Renal pelvis (tissue), 4 donors: ENCODE results near the gene MSX2. TPM values are rescaled to one million over a fixed set of nuclear protein-coding genes. Genes with fewer than 3 reads are reported as not detected.

Source experiments
- DNase-seq: peaks from one replicate; pipeline ENCODE4 v3.0.0-alpha.2; 2013
- polyA plus RNA-seq, 3 donors: library from polyadenylated mRNA; unstranded; fragments of 120-200 nt; gene quantifications; one replicate each; pipeline ENCODE4 v1.2.1, GENCODE V29; 2013; ENCODE audit not compliant: insufficient read length in 3 of 3

MSX2 gene
- polyA plus RNA-seq, 3 donors: 0.49 to 1.2 (median 0.82) TPM

DNA sequence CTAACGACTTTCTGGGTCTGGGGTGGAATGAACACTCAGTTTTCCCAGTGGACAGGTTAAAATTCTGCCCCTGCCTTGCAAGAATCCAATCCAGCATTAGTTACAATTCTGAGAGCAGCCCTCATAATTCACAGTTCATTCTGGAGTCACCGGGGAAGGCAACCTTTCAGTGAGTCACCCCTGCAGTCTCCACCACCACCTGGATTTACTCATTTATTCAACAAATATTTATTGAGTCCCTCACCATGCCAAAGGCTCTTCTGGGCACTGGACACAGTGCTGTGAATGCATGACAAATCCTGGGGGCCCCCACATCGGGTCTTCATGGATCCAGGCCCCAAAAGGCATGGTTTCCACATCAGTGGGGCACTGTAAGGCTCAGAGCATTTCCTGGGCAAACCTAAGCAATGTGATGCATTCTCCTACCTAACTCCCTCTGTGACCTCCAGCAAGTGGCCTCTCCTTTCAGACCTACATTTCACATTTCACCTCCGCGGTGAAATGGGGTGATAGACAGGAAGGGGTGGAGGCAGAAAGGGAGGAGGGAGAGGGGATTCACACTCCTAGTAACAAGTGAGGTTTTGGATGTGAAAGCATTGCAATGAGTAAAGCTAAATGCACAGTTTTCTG lies 6.4 kb upstream of the MSX2 start:
- no peak for DNase-seq

DNA sequence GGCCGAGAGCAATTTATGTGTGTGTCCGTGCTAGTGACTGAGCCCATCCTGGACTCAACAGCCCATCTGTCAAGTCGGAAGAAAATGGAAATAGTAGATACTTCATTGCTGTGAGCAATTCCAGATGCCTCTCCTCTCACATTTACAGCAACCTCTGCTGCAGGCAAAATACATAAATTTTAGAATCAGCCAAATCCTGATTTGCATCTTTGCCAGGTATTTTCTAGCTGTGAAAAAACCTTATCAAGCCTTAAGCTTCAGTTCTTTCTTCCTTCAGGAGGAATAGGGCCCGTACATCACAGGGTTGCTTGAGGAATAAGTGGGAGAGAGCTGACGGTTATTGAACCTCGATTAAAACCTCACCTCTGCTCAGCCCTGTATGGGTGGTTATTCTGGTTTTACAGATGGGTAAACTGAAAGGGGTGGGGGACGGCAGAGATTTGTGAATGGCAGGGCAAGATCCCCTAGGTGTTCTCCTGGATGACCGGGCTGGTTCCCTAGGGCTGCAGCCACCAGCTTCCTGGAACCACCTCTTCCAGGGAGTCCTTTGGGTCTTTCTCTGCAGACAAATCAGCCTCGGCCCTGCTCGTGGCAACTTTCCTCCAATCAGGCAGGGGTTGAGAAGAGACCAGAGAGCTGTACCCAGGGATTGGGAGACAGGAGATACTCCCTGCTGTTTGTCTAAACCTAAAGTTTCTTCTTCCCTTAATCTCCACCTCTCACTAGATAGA lies 5.3 kb upstream of the MSX2 start:
- DNase-seq: no peak

DNA sequence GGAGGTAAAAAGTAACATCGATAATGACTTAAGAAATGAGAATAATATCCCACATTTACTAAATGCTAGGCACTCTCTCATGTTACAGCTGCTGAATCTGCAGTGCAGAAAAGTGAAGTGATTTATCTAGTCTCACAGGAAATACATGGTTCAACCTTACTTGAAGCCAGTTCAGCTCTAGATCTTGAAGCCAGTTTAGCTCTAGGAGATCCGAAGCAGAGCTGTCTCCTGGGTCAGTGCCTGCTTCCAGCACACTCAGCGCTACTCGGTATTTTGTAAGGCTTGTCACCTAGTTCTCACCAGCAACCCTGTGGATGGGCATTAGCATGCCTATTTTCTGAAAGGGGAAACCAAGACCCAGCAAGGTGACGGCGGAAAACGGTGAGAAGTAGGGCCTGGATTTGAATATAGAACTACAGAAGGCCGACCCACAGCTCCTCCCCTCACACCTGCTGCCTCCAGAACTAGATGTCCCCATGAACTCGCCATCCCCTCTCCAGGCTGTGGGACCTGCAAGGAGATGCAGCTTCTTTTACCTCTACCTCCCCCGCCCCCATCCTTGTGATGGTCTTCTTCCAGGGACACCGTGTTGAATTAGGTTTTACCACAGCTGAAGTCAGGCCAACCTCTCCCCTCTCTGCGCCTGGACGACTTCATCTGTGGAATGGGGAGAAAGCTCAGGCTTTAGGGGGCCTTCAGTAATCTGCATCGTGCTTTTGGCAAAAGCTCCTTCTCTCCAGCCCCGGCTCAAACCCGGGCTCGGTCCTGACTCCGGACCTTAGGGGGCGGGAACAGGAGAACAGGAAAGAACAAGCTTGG lies 4.4 kb upstream of the MSX2 start:
- DNase-seq: no peak

DNA sequence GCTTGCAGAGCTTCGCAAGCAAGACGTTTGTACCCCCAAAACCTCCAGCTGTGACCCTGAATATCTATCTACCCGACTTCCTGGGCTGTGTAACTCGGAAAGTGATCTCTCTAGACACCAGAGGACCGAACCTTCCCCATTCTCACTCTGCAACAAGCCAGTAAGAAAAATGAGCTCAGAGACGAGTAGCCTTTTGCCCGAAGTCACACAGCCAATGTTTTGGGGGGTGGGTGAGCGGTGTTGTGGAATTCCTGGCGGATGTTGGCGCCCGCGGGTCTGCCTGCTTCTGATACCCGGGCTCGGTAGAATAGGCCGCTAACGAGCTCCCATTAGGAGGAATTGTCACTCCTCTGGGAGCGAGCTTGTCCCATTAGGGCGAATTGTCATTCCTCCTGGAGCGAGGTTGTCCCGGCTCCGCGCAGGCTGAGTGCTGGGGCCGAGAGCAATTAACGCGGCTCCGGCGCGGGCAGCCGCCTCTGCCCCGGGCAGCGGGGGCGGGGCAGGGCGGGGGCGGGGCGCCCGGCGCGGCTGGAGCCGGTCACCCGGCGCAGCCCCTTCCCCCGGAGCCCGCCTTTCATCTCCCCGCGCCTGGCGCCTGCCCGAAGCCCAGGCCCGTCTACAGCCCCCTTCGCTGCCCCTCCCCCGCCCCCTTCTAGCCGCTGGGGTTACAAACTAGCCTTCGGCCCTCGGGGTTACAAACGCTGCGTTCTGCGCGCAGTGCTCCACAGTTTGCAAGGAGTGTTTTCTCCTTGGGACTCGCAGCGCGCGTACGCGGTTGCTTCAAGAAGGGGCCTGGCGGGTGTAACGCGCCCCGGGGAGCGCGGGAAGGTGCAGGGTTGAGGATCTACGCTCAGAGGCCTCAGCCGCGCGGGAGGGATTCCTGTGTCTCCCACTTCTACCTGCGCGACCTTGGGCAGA lies 3.5 kb upstream of the MSX2 start:
- no peak for DNase-seq

DNA sequence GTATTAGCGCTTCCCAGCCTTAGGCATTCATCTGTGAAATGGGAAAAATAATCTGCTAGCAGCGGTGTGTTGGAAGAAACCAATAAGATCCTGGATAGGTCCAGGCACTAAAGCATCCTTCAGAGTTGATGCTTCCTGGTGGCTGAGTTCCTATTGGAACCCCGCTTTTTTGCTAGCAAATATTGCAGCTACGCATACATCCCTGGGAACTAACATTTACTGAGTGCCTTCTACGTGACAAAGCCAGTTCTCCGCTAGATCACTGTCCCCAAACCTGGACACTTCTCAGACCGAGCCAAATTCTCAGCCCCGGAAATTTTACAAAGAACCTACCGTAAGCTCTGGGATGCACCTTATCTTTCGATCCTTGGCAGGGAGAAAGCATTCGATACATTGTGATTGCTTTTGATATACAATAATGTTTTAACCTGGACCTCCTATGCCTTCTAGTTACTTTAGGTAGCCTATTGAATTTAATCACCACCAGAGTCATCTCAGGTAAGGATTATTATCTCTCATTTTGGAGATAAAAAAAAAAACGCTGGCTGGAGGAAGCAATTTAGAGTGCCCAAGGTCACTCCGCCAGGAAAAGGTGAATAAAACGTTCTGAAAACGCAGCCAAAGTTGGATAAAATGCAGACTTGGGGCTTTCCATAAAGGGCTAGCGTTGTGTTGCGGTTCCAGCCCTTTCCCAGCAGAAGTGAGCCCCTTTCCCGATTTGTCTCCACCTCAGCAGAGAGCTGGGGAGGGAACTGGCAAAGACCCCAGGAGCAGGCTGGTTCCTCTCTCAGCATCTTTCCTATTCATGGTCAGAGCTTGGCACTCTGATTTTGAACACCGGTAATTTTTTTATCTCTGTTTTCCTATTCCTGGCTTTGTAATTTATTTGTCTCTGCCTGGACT lies 2.6 kb upstream of the MSX2 start:
- DNase-seq: no peak

DNA sequence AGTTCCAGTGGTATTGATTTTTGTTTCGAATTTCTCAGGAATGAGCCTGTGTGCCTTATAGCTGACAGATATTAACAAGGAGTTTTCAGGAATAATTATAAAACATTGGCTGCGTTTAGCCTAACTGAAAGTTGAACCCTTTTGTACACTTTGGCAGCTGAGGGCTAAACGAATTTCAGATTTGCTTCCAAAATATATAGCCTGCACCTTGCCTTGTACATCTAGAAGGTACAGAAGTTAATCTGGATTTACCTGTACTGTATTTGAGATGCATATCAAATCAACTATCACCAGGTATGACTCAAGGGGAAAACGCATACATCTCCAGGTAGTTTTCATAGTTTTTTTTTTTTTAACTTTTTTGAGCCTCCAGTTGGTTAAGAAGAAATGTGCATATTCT lies 1.9 kb upstream of the MSX2 start:
- no peak for DNase-seq

DNA sequence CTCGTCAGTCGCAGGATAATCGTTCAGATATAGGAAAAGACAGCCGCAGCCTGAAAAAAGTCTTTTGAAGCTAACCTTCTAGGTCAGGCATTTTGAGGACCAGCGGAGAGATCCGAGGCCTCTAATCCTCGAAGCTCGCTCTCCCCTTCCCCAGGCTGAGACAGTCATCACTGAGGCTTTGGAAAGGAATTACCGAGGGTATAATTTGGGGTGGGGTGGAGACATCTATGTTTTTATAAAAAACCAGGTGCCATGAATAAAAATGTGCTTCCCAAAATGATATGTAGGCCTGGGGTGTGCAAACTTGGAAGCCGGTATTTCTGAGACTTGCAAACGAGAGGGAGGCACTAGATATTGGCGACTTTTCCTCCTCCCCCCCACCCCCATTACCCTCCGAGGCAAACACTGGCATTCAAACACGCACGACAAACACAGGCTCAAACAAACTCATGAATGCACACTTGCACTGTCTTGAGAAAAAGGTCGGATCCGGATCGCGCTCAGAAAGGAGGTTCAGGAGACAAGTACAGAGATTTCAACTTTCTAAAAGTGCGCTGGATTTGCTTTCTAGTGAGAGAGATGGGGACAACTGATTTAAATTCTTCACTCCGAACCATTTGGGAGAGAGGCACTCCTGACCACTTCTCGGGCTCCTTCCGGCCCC lies 935 bp upstream of the MSX2 start:
- DNase-seq: no peak

DNA sequence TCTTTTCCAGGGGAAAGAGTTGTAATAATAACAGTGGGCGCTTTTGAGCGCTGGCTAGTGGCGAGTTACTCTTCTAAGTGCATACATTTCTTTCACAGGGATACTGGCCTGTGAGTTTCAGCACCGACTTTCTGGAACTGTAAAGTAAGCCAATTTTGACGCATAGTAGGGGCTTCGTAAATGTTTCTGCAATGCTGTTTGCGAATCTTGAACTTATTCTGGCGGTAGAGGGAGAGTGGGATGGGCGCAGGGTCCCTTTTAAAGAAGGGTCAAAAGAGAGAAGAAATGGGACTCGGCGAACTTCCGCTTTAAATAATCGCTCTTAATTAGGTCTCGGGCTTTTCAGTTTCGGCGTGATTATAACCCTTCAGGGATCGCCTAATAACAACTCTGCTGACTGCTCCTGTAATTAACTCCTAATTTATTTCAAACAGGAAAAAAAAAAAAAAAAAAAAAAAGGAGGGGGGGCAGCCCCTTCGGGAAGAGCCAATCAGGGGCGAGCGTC lies 351 bp upstream of the MSX2 start:
- no peak for DNase-seq

DNA sequence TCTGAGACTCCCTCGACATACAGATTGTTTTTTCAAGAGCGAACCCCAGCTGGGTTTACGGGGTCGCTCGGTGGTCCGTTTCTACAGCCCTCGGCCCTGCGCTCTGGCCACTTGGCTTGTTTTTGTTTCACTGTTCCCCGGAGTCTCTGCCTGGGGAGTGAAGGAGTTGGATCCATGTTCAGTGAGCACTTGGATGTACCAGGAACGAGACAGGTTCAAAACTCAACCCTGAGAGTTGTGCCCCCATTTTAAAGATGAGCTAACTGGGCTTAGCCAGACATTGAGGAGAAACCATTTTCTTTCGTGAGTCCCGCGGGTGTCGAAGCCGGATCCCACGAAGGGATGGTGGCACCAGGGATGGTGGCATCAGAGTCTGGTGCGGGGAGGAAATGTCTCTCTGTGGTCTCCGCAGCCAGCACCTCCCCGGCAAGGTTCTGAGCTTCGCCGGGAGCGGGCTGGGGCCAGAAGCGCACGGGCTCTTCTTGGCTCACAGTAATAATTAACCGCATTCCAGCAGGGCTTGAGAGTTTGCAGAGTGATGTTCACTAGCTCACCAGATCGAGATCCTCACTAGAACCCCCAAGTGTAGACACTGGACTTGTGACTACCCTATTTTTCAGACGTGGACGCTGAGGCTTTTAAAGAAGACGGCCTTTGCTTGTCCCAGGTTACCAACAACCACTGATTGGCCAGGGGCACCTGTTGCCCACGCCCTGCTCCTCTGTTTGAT lies 1.0 kb downstream of the MSX2 start:
- DNase-seq: no peak

DNA sequence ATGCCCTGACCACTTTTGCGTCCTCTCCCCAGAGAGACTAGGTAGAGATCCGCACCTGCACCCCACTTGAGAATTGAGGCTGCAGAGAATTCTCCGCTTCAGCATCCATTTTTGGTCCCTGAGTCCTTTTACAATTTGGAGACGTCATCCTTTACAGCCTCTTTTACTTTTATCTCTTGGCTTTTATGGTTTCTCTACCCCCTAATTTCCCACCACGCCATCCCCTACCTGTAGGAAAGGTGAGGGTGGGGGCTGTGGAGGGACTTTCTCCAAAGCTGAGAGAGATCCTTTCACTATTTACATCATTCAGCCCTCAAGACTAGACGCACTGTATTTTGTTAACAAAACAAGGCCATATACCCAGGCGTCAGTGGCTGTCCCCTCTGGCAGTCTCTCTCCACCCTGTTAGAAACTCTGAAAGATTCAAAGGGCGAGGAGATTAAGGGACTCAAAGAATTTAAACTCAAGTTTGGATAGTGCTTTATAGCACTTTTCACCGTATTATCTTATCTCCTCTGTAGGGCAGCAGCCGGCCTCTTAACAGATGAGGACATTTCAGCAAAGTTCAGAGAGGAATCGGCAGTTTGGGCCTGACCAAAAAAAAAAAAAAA lies 1.7 kb downstream of the MSX2 start:
- DNase-seq: no peak

DNA sequence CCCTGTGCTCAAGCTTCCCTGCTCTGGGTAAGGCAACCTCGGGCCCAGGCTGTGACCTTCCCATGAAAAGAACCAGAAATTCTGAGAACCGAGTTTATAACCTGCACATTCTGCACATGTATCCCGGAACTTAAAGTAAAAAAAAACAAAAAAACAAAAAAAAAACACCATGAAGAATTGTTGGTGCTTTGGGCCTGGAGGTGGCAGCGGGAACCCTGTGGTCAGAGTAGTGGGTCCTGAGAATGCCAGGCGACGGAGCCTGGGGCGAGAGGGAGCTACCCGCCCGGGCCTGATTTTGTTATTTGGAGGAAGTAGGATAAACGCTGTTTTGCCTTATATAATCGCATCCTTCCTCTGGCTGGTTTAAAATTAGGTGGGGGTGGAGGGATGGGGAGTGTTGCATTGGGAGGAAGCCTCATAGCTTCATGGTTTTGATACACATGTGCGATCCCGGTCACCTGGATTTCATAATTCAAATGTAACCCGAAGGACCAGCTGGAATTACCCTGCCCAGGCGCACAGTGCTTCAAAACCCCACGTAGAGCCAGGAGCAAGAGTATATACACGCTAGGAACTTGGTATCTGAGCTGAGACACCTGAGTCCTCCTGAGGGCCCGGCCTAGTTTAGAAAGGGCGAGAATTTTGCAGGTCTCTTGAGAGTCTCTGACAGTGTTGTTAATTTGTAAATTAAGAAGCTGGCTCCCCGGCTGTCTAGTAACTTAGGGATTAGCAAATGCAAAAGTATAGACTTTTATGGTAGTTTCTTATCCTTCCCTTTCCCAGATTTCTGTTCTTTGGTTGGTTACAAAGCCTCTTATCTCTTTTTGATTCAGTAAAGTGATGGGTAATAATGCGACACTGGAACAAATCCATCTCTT lies 2.8 kb downstream of the MSX2 start:
- no peak for DNase-seq

DNA sequence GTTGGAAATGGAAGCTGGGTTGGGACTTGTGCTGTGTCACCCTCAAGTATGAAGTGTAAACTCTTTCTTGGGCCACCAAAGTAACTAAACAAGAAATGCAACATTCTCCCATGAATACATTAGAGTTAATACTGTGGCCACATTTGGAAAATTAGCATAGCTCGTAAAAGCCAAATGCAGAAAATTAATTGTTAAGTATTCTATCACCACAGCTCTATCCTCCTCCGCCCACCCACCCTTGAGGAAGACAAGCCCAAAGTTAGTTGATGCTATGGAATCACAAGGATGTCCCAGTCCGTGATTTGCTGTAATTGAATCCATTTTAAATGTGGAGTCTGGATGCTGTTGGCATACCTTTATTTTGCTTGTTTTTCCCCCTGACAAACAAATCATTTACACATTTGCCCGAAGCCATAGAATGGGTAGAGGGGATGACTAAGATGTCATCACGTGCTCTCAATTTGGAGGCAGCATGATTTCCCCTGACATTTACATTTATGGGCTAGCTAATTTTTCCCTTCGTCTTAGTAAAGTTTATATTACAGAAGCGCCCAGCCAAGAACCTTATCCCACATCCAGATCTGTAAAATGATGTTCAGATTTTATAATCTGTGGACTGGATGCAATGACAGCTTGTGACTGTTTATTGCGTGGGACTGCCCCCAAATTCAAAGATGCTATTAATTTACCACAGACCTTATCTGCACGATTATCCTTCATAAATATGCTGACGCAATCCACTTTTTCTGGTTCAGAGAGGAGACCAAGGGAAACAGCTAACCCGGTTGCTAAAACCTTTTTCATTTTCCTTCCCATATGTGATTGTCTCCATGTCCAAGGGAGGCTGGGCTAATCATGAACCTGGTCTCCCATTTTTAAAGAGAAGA lies 3.7 kb downstream of the MSX2 start:
- no peak for DNase-seq

DNA sequence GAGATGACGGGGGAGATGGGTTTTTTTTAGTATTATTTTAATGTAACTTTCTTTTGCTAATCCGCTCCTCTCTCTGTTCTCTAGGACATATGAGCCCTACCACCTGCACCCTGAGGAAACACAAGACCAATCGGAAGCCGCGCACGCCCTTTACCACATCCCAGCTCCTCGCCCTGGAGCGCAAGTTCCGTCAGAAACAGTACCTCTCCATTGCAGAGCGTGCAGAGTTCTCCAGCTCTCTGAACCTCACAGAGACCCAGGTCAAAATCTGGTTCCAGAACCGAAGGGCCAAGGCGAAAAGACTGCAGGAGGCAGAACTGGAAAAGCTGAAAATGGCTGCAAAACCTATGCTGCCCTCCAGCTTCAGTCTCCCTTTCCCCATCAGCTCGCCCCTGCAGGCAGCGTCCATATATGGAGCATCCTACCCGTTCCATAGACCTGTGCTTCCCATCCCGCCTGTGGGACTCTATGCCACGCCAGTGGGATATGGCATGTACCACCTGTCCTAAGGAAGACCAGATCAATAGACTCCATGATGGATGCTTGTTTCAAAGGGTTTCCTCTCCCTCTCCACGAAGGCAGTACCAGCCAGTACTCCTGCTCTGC lies 4.8 kb downstream of the MSX2 start:
- no peak for DNase-seq

DNA sequence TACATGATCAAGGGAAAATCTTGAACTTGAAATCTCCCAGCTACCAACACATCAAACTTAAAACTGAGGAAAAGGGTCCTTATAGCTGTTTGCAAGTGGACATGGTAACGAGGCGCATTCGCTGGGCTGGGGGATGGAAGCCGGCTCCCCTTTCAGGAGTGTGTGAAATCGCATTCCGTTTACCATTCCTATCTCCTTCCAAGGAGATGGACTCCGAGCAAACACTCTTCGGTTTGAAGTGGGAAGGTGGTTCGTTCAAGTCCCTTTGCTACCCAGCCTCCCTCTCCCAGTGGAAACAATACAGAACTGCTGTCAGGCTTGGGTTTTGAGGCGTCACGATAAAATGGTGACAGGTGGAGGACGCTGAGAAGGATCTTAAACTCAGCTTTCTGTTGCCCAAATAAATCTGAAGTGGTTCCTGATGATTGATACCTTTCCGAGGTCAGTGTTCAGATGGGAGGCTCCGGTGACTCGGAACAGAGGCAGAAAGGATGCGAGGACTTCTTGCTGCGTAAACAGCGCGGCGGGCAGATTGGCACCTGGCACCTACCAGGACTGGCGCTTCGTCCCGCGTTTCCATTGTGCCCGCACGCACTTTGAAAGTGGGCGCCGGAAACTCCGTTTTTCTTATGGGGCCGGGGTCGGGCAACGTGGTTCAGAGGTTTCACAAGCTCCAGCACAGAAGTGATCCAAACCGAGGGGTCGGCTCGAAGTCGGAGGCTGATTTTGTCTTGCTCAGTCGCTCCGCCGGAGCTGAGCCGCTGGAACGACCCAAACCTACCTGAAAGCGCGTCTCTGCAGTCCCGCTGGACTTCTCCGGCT lies 7.0 kb downstream of the MSX2 start:
- no peak for DNase-seq
